ENCODE results near the gene MTOR.
"Not testable (repeated sequence)": the region's sequence is repeated elsewhere in the genome, so short reads cannot be mapped to it uniquely, and the experiment has no call there.

Gene MTOR

DNA sequence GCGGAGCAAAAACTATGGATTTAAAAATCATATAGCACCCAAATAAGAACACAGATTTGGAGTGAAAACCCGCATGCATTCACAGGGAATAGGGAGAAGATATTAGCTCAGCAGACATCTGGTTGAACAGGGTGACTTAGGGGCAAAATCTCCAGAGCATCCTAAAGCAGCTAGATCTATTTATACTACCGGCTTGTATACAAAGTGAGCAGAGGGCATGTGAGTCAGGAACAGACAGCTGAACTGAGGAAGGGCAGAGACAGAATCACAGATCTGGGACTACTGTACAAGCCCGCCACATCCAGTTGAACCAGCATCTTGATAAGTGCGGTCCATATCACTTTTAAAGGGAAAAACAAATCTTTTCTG is 127.5 kb downstream of the MTOR start:
- in situ Hi-C loops (cut with MboI; ENCODE audit: low pct_unique_long_range_greater_than_20kb, low sequenced_read_pairs): no loop called here
- DNase-seq: no peak

- no peak for DNase-seq
- in situ Hi-C loops (cut with MboI; ENCODE audit: low pct_unique_long_range_greater_than_20kb, low sequenced_read_pairs): no loop called here
Observed at GRCh38 chr1:11134251-11134897, 128.0 kb downstream of the MTOR start.

GRCh38 chr1:11132563-11133293 is 129.6 kb downstream of the MTOR start:
- no peak for DNase-seq
- in situ Hi-C loops (cut with MboI; ENCODE audit: low pct_unique_long_range_greater_than_20kb, low sequenced_read_pairs): no loop called here

- in situ Hi-C loops (cut with MboI; ENCODE audit: low pct_unique_long_range_greater_than_20kb, low sequenced_read_pairs): no loop called here
- DNase-seq: no peak
Observed at GRCh38 chr1:11131816-11132215, 130.5 kb downstream of the MTOR start.

- DNase-seq: no peak
- in situ Hi-C loops (cut with MboI; ENCODE audit: low pct_unique_long_range_greater_than_20kb, low sequenced_read_pairs): no loop called here
Observed at GRCh38 chr1:11130406-11130805, 131.9 kb downstream of the MTOR start.

DNA sequence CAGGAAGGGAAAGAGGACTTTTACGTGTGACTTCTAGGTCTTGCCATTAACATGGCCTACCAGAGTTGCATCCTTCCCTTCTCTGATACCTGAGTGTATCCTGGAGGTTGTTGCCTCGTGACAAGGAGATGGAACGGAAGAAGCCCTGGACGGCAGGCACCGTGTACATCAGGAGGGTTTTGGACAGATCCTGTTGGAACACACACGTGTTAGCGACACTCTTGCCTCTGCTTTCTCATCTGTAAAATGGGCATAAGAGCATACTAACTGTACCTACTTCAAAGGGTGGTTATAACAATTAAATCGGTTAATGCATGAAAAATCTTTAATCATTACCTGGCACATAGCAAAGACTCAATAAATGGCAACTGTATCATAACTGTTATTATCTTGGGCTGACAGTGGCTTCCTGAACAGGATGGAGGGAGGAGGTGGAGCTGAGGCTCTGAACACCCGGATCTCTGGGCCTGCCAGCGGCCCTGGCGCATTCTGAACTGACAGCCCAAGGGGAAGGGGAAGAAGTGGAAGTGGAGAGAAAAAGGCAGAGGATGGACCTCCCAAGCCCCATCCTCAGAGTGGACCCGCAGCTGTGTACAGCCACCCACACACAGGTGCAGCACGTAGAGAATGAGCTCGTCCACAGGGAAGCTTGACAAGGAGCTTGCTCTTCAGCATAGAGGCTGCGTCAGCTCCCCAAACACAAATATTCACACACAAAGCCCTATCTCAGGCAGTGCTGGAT is 132.5 kb downstream of the MTOR start:
- in situ Hi-C loops (cut with MboI; ENCODE audit: low pct_unique_long_range_greater_than_20kb, low sequenced_read_pairs): no loop called here
- no peak for DNase-seq

- in situ Hi-C loops (cut with MboI; ENCODE audit: low pct_unique_long_range_greater_than_20kb, low sequenced_read_pairs): no loop called here
- DNase-seq: no peak
Observed at GRCh38 chr1:11126569-11126968, 135.8 kb downstream of the MTOR start.

DNA sequence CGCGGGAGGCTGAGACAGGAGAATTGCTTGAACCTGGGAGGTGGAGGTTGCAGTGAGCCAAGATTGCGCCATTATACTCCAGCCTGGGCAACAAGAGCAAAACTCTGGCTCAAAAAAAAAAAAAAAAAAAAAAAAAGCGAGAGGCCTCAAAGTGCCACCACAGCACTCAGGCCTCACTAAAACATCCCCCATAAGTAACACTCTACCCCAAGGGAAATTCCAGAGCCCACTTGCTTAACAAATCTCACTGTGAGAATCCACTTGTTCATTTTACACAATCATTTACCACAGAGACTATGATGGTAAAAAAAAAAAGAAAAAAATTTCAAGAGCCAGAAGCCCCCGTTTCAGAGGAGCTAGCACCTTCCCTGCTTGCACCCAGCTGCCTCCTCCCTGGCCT is 136.4 kb downstream of the MTOR start:
- in situ Hi-C loops (cut with MboI; ENCODE audit: low pct_unique_long_range_greater_than_20kb, low sequenced_read_pairs): no loop called here
- no peak for DNase-seq

GRCh38 chr1:11124965-11125364 is 137.4 kb downstream of the MTOR start:
- in situ Hi-C loops (cut with MboI; ENCODE audit: low pct_unique_long_range_greater_than_20kb, low sequenced_read_pairs): no loop called here
- no peak for DNase-seq

DNA sequence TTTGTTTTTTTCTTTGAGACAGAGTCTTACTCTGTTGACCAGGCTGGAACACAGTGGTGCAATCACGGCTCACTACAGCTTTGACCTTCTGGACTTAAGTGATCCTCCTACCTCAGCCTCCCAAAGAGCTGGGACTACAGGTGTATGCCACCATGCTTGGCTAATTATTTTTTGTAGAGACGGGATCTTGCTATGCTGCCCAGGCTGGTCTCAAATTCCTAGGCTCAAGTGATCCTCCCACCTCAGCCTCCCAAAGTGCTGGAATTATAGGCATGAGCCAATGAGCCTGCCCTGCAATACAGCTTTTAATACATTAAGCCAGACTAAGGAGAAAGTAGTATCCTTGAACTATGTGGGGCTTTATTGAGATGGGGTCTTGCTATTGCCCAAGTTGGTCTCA is 146.0 kb downstream of the MTOR start:
- no peak for DNase-seq

GRCh38 chr1:11114966-11115365 is 147.4 kb downstream of the MTOR start:
- DNase-seq: no peak
- in situ Hi-C loops (cut with MboI; ENCODE audit: low pct_unique_long_range_greater_than_20kb, low sequenced_read_pairs): no loop called here

More for the DNA sequence above, 146.0 kb downstream of the MTOR start:
- in situ Hi-C loops (cut with MboI; ENCODE audit: low pct_unique_long_range_greater_than_20kb, low sequenced_read_pairs): no loop called here

DNA sequence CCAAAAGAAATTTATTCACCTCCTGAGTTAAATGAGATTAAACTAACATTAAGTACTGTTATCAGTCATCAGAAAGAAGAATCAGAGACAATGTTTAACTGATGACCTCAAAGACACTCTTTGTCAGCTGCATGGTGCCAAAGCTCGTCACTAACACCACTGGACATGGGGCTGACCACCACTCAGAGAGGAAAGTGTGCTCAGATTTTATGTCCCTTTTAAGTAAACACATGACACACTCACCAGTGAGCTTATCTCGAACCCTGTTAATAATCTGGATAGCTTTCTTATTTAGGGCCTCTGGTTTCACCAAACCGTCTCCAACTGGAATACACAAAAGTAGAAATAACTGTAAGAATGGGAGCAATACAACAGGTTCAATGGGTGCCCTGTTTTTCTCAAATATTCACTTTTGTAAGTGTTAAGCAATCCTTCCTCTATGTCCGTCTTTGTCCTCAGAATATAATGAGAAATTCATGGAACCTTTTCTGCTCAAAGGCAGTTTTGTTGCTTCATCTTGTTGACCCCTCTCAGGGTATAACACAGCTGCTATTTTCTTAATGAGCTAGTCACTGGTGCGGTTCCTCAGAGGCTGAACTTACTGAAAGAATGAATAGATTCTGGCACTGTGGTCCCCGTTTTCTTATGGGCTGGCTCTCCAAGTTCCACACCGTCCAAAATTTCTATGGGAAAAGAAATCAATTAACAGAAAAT is 153.1 kb downstream of the MTOR start:
- in situ Hi-C loops (cut with MboI; ENCODE audit: low pct_unique_long_range_greater_than_20kb, low sequenced_read_pairs): no loop called here
- DNase-seq: no peak

DNA sequence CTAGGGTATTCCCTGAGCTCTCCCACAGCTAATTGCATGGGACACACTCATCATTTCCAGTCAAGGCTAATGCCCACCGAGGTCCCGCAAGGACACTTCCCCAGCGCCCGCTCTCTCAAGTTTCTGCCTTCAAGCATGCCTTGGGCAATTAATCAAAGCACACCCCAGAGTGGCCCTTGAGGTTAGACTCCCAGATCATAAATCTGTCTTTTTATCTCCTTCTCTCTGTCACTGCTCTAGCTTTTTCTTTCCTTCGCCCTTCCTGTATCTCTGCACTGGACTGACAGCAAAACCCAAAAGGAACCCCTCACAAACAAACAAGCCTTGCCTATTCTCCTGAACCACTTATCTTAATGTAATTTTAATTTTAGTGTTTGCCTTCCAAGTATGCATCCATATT is 154.8 kb downstream of the MTOR start:
- in situ Hi-C loops (cut with MboI; ENCODE audit: low pct_unique_long_range_greater_than_20kb, low sequenced_read_pairs): no loop called here
- DNase-seq: no peak

DNA sequence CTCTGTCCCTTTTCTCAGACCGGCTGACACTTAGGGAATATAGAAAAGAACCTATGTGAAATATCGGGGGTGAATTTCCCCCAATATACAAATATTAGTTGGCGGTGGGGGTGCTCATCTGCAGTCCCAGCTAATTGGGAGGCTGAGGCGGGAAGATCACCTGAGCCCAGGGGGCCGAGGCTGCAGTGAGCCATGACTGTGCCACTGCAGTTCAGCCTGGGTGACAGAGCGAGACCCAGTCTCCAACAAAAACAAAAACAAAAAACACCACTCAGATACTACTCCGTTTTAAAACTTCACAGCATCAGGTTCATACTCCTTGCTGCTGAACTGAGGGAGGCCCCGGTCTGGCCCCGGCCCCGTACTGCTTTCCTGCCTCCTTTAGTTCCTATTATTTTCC is 156.8 kb downstream of the MTOR start:
- in situ Hi-C loops (cut with MboI; ENCODE audit: low pct_unique_long_range_greater_than_20kb, low sequenced_read_pairs): no loop called here
- DNase-seq: no peak

DNA sequence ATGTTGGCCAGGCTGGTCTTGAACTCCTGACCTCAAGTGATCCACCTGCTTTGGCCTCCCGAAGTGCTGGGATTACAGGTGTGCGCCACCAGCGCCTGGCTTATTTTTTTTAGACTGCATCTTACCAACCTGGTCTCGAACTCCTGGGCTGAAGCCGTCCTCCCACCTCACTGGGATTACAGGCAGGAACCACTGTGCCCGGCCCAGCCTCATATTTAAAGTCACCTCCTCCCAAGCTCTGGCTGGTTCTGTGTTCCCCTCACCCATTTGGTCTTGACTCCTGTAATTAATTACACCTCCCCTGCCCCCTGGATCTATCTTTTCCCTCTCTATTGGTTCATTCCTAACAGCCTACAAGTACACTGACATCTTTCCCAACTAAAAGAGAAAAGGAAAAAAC is 161.0 kb downstream of the MTOR start:
- no peak for DNase-seq
- in situ Hi-C loops (cut with MboI; ENCODE audit: low pct_unique_long_range_greater_than_20kb, low sequenced_read_pairs): no loop called here

DNA sequence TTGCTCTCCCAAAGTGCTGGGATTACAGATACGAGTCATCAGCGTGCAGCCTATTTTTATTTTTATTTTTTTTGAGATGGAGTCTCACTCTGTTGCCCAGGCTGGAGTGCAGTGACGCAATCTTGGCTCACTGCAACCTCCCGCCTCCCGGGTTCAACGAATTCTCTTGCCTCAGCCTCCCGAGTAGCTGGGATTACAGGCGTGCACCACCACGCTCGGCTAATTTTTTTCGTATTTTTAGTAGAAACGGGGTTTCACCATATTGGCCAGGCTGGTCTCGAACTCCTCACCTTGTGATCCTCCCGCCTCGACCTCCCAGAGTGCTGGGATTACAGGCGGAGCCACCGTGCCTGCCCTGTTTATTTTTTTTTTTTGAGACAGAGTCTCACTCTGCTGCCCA is 161.5 kb downstream of the MTOR start:
- DNase-seq; in situ Hi-C loops (cut with MboI; ENCODE audit: low pct_unique_long_range_greater_than_20kb, low sequenced_read_pairs): not testable (repeated sequence)

DNA sequence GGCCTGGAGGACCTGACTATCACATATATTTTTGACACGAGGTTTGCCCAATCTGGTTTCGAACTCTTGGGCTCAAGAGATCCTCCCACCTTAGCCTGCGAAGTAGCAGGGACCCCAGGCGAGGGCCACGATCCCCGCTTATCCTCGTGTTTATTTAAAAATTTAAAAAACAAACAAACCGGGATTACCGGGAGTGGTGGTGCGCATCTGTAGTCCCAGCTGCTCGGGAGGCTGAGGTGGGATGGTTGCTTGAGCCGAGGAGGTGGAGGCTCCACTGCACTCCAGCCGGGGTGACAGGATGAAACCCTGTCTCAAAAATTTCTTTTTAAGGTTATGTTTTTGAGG is 162.2 kb downstream of the MTOR start:
- no peak for DNase-seq
- in situ Hi-C loops (cut with MboI; ENCODE audit: low pct_unique_long_range_greater_than_20kb, low sequenced_read_pairs): no loop called here

GRCh38 chr1:11099310-11100148 is 162.8 kb downstream of the MTOR start, which contains the start of gene EXOSC10:
Gene EXOSC10 (minus strand): TSS chr1:11099869. CDS start chr1:11099831, 38 bp downstream.
- in situ Hi-C loops (cut with MboI; ENCODE audit: low pct_unique_long_range_greater_than_20kb, low sequenced_read_pairs): no loop called here
- DNase-seq: peak; percentile 90

DNA sequence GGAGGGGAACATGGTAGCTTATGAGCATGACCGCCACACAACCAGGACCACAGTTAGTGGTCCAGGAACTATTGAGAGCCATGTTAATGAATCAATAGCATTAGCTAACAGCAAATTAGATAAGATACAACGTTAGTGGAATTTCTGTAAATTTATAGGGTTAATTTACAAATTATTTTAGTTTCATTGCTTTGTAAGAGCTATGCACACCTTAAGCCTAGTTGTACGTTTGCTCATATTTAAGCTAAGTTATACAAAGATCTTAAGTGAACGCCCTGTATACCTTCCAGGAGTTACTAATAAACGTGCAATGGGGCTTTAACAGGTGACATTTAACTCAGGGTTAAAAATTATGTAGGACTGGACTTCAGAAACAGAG is 163.4 kb downstream of the MTOR start:
- no peak for DNase-seq
- in situ Hi-C loops (cut with MboI; ENCODE audit: low pct_unique_long_range_greater_than_20kb, low sequenced_read_pairs): no loop called here

Measured in KBM-7 (cell line).